Measurements from ENCODE around the gene RSRC1. TPM values are rescaled to one million over a fixed set of nuclear protein-coding genes. Genes with fewer than 3 reads are reported as not detected.

RSRC1 gene
- polyA plus RNA-seq, 1 donor (not counting 4 experiments of a cell fraction or from before 2014, with no cell fraction given) = 11.1 TPM

DNA sequence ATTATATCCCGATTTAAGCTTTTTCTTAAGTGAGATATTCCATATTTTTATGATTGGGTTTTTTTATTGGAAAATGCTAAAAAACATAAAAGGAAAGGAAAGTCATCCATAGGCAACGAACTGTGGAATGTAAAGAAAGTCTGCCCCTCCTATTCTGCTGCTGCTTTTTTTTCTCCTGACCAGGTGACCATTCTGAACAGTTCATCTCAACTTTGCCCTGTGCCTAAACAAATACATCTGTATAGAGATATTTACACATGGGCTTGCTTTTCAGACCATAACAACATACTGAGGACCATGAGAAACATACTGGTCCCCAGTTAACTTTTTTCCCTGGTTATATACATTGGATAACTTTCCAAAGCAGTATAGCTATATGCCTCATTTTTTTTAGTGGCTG, 442.2 kb downstream of the RSRC1 start:
- H3K36me3 ChIP-seq (ENCODE audit: control insufficient read depth in 2 of 2, extremely low read depth in 1 of 2, insufficient read depth in 2 of 2, low read length in 2 of 2) = no peaks in the 10 kb centered on the region
- no peak overlapping the region for H2AFZ ChIP-seq (ENCODE audit: control insufficient read depth, low read length)
- FAIRE-seq (no peak), DNase-seq (ENCODE audit: low read depth, low spot score) (no peak)
- H3K9me1 ChIP-seq (ENCODE audit: control insufficient read depth, extremely low read depth, insufficient read depth, low read length) = no peaks in the 10 kb centered on the region
- no peak overlapping the region for H3K4me2 ChIP-seq (ENCODE audit: control insufficient read depth, extremely low read depth, insufficient read depth, low read depth, low read length)
- no peaks in the 10 kb centered on the region for H3K9me3 ChIP-seq (ENCODE audit: control insufficient read depth, low read depth, low read length)
- H3K9ac ChIP-seq (ENCODE audit: control insufficient read depth, extremely low read depth, insufficient read depth, low read length) = no peak overlapping the region
- no peaks in the 10 kb centered on the region for H3K27me3 ChIP-seq (ENCODE audit: control insufficient read depth, extremely low read depth, insufficient read depth, low read length)
- no peak overlapping the region for H3K4me3 ChIP-seq (ENCODE audit: control insufficient read depth in 2 of 3, extremely low read depth in 1 of 3, insufficient read depth in 2 of 3, low read depth in 1 of 3, low read length in 3 of 3)
- TF ChIP-seq, protein P1, sequence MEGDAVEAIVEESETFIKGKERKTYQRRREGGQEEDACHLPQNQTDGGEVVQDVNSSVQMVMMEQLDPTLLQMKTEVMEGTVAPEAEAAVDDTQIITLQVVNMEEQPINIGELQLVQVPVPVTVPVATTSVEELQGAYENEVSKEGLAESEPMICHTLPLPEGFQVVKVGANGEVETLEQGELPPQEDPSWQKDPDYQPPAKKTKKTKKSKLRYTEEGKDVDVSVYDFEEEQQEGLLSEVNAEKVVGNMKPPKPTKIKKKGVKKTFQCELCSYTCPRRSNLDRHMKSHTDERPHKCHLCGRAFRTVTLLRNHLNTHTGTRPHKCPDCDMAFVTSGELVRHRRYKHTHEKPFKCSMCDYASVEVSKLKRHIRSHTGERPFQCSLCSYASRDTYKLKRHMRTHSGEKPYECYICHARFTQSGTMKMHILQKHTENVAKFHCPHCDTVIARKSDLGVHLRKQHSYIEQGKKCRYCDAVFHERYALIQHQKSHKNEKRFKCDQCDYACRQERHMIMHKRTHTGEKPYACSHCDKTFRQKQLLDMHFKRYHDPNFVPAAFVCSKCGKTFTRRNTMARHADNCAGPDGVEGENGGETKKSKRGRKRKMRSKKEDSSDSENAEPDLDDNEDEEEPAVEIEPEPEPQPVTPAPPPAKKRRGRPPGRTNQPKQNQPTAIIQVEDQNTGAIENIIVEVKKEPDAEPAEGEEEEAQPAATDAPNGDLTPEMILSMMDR (optimal IDR thresholded peaks at IDR 0.05 in 1 of 3, IDR thresholded peaks at IDR 0.05 in 1 of 3, conservative IDR thresholded peaks at IDR 0.05 in 1 of 3; ENCODE audit: extremely low read depth in 1 of 3, insufficient read depth in 2 of 3, low read length in 3 of 3) = no peak
- no peak for TF ChIP-seq EZH2 (IDR thresholded peaks at IDR 0.05; ENCODE audit: low read length)
- H3K4me1 ChIP-seq (ENCODE audit: control insufficient read depth, extremely low read depth, insufficient read depth, low read length) = no peaks in the 10 kb centered on the region
- no peaks in the 10 kb centered on the region for H3K79me2 ChIP-seq (ENCODE audit: control insufficient read depth, insufficient read depth, low read length)
- no peaks in the 10 kb centered on the region for H4K20me1 ChIP-seq (ENCODE audit: control insufficient read depth, extremely low read depth, insufficient read depth, low read length)
- dilution Hi-C loops (cut with MboI; ENCODE audit: extremely low pct_ligation_motif_present, low sequenced_read_pairs) = no loop called here
- no peak overlapping the region for H3K27ac ChIP-seq (ENCODE audit: control insufficient read depth, insufficient read depth, low read length)

DNA sequence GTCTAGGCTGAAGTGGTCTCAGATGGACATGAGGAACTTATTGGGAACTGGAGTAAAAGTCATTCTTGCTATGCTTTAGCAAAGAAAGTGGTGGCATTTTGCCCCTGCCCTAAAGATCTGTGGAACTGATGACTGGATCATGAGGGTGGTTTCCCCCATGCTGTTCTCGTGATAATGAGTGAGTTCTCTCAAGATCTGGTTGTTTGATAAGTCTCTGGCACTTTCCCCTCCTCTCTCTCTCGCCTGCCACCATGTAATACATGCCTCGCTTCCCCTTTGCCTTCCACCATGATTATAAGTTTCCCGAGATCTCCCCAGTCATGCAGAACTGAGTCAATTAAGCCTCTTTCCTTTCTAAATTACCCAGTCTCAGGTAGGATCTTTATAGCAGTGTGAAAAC, 449.6 kb downstream of the RSRC1 start:
- Histone ChIP-seq H4K20me1 (ENCODE audit: control insufficient read depth, extremely low read depth, insufficient read depth, low read length) (no peaks in the 10 kb centered on the region), H2AFZ (ENCODE audit: control insufficient read depth, low read length) (no peak overlapping the region), H3K9me1 (ENCODE audit: control insufficient read depth, extremely low read depth, insufficient read depth, low read length) (no peaks in the 10 kb centered on the region), H3K36me3 (ENCODE audit: control insufficient read depth in 2 of 2, extremely low read depth in 1 of 2, insufficient read depth in 2 of 2, low read length in 2 of 2) (no peaks in the 10 kb centered on the region), H3K79me2 (ENCODE audit: control insufficient read depth, insufficient read depth, low read length) (no peaks in the 10 kb centered on the region), H3K9me3 (ENCODE audit: control insufficient read depth, low read depth, low read length) (no peaks in the 10 kb centered on the region), H3K27ac (ENCODE audit: control insufficient read depth, insufficient read depth, low read length) (no peak overlapping the region), H3K4me2 (ENCODE audit: control insufficient read depth, extremely low read depth, insufficient read depth, low read depth, low read length) (no peak overlapping the region), H3K9ac (ENCODE audit: control insufficient read depth, extremely low read depth, insufficient read depth, low read length) (no peak overlapping the region), H3K27me3 (ENCODE audit: control insufficient read depth, extremely low read depth, insufficient read depth, low read length) (no peaks in the 10 kb centered on the region), H3K4me1 (ENCODE audit: control insufficient read depth, extremely low read depth, insufficient read depth, low read length) (no peaks in the 10 kb centered on the region), H3K4me3 (ENCODE audit: control insufficient read depth in 2 of 3, extremely low read depth in 1 of 3, insufficient read depth in 2 of 3, low read depth in 1 of 3, low read length in 3 of 3) (no peak overlapping the region)
- FAIRE-seq (no peak), DNase-seq (ENCODE audit: low read depth, low spot score) (no peak)
- TF ChIP-seq, protein P1 (optimal IDR thresholded peaks at IDR 0.05 in 1 of 3, IDR thresholded peaks at IDR 0.05 in 1 of 3, conservative IDR thresholded peaks at IDR 0.05 in 1 of 3; ENCODE audit: extremely low read depth in 1 of 3, insufficient read depth in 2 of 3, low read length in 3 of 3) = no peak
- no peak for TF ChIP-seq EZH2 (IDR thresholded peaks at IDR 0.05; ENCODE audit: low read length)
- dilution Hi-C loops (cut with MboI; ENCODE audit: extremely low pct_ligation_motif_present, low sequenced_read_pairs) = no loop called here

All from keratinocyte (primary cell).